GM12872 (cell line): Measurements from ENCODE around the gene MITF.

Source experiments
- TF ChIP-seq, protein P1 (sequence below): IDR thresholded peaks from 3 replicates; pipeline ENCODE4 v1.5.1; 2011; ENCODE audit warnings: low read depth, mild to moderate bottlenecking, low read length, moderate library complexity; ENCODE audit not compliant: insufficient read depth

MITF gene

DNA sequence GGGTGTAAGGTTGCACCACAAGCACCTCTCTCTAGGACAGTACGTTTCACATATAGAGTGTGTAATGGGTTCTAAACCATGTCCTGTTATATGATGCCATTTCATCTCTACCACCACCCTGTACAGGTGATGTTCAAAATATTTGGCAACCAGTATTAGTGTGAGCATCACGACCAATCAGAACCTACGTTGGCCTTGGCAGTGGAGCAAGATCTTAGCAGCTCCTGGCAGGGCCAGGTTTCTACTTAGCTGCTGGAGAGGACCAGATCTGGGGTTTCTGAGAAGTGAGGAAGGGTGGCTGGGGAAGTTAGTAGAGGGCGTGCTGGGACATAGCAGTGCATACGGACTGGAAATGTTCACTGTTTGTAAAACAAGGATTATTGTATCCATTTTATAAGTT is 23.1 kb upstream of the MITF start:
- TF ChIP-seq, protein P1, sequence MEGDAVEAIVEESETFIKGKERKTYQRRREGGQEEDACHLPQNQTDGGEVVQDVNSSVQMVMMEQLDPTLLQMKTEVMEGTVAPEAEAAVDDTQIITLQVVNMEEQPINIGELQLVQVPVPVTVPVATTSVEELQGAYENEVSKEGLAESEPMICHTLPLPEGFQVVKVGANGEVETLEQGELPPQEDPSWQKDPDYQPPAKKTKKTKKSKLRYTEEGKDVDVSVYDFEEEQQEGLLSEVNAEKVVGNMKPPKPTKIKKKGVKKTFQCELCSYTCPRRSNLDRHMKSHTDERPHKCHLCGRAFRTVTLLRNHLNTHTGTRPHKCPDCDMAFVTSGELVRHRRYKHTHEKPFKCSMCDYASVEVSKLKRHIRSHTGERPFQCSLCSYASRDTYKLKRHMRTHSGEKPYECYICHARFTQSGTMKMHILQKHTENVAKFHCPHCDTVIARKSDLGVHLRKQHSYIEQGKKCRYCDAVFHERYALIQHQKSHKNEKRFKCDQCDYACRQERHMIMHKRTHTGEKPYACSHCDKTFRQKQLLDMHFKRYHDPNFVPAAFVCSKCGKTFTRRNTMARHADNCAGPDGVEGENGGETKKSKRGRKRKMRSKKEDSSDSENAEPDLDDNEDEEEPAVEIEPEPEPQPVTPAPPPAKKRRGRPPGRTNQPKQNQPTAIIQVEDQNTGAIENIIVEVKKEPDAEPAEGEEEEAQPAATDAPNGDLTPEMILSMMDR: no peak

DNA sequence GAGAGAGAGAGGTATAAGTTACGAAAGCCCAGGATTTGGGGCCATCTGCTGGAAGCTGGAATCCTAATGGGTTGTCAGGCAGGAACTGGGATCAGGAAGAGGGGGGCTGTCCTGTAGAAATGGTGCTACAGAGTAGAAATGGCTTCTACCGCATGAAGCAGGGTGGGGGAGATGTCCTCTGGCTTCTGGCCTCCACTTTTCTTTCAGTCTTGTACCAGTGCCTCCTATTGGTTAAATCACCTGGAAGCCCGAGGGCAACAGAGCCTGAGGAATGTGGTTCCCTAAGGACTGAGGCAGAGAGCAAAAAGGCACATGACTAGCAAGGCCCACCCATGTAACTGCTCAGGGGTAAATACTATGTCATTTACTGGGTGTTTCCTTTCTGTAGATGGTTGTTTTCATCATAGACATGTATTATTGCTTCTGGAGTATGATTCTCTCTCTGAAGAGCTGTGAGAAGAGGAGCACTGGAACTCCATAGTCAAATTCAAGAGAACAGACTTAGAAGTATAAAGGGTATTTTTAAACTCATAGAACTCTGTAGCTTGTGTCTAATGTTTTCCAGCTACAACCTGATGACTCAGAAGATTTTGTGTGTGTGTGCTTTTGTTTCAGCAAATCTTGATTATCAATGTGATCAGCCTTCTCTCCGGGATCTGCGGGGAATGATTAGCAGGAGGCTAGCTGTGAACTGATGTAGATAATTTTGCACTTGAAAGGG is 20.2 kb upstream of the MITF start:
- TF ChIP-seq, protein P1: no peak

DNA sequence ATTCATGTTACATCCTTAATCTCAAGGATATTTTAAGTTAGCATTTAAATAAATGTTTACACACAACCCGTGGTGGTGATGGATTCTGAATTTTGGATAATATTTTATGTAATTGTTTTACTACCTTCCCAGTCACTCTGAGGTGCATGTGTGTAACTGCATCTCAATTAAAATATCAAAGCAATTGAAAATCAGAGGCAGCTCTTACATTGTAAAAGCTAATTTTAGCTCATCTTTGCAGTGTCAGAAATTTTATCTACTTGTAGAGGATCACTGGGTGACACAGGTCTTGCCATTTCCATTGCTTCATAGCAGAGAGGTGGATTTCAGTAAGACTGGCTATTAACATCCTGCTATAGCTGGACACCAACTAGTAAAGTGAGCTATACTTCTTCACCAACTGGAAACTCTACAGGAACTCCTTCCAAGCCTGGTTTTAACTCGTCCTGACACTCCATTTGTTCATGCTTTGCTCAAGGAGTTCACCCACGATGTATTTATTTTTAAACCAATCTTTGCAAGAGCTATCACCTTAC is 19.6 kb upstream of the MITF start:
- TF ChIP-seq, protein P1: no peak

DNA sequence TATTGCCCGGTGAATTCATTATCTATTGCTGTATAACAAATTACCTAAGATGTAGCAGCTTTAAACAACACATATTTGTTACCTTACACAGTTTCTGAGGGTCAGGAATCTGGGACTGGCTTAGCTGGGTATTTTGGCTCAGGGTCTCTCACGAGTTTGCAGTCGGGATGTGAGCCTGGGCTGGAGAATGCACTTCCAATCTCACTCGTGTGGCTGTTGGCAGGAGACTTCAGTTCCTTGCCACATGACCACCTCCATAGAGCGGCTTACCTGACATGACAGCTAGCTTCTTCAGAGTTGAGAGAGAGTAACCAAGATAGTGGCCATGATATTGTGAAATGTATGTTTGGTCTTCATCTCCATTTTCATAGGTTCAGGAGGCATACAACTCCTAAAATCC is 18.4 kb upstream of the MITF start:
- TF ChIP-seq, protein P1: no peak

DNA sequence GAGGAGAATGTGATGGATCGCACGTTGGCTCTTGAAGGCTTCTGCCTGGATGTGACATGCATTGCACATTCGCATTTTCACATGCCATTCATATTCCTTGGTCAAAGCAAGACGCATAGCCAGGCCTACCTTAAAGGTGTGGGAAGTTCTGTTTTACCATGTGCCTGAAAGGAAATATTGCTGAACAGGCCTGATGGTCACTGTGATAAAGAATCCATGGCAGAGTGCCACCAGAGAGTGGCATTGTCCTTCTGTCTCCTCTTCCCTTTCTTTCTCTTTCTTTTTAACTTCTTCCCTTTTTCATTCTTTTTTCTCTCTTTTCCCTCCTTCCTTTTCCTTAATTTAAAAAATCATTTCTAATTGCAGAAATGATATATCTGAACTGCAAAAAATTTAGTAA is 15.9 kb upstream of the MITF start:
- TF ChIP-seq, protein P1: no peak

DNA sequence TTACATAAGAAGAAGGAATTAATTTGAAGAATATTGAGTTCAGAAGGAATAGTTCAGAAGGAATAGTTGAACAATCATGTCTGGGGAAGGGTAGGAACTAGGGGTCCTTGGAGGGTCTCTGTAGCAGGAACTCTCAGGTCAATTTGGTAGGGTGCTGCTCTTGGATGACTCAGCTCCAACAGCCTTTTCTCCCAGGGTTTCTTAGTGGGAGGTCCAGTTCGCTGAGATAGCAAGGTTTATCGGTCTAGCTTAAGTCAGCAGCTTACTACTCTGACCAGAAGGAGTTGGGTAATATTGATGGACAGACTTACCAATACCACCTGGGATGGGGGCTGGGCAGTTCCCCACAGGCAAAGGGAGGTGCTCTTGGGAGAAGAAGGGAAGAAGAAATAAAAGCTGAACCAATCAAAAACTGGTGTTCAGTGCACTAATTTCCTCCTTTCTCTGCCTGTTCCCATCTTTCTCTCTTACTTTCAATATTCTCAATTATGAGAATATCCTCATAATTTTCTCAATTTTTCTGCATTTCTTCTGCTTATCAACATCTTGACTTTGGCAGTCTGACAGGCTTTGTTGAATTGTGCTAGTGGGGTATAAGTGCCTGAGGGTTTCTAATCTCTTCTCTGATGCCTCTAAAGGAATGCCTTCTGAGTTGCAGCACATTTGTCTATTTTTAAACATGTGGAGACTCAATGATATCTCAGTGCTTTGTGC is 14.4 kb upstream of the MITF start:
- TF ChIP-seq, protein P1: no peak

DNA sequence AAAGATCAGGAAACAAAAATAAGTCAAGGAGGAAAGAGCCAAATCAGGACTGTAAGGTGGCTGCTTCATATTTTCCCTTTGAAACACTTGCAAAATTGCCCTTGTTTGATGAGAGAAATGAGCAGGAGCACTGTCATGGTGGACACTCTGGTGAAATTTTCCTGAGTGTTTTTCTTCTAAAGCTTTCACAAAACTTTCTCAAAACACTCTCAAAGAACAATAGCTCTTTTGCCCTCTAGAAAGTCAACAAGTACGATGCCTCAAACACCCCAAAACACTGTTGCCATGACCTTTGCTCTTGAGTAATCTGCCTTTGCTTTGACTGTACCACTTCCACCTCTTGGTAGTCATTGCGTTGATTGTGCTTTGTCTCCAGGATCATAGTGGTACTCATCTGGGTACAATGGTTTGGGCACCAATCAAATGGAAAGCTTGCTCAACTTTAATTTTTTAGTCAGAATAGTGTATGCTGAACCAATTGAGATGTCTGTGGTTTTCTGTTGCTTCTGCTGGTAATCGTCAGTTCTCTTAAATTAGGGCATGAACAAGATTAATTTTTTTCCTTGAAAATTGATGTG is 13.2 kb upstream of the MITF start:
- TF ChIP-seq, protein P1: no peak
